D721Med (cell line): ENCODE data around the gene EYS.

Experiments
- DNase-seq: peaks from one replicate; pipeline ENCODE4 v3.0.0; 2011; ENCODE audit warnings: low spot score; ENCODE audit not compliant: insufficient read length
- FAIRE-seq: peaks from 2 replicates; lab custom pipeline; 2011; peaks lifted over from hg19 to GRCh38; lab: Jason Lieb, UNC
- TF ChIP-seq, protein P1 (sequence below): IDR thresholded peaks from 2 replicates; pipeline ENCODE4 v1.5.1; 2012; ENCODE audit warnings: mild to moderate bottlenecking, control low read depth; ENCODE audit not compliant: insufficient read depth; ENCODE audit errors: missing control alignments

EYS gene

GRCh38 chr6:64330694-64331307, 1376.2 kb downstream of the EYS start:
- no peak for DNase-seq
- peak; percentile 82 for FAIRE-seq
- TF ChIP-seq, protein P1, sequence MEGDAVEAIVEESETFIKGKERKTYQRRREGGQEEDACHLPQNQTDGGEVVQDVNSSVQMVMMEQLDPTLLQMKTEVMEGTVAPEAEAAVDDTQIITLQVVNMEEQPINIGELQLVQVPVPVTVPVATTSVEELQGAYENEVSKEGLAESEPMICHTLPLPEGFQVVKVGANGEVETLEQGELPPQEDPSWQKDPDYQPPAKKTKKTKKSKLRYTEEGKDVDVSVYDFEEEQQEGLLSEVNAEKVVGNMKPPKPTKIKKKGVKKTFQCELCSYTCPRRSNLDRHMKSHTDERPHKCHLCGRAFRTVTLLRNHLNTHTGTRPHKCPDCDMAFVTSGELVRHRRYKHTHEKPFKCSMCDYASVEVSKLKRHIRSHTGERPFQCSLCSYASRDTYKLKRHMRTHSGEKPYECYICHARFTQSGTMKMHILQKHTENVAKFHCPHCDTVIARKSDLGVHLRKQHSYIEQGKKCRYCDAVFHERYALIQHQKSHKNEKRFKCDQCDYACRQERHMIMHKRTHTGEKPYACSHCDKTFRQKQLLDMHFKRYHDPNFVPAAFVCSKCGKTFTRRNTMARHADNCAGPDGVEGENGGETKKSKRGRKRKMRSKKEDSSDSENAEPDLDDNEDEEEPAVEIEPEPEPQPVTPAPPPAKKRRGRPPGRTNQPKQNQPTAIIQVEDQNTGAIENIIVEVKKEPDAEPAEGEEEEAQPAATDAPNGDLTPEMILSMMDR: peak; percentile 70

- TF ChIP-seq, protein P1: no peak
- DNase-seq (no peak), FAIRE-seq (no peak)
Observed at GRCh38 chr6:64326939-64327338, 1380.1 kb downstream of the EYS start.

DNA sequence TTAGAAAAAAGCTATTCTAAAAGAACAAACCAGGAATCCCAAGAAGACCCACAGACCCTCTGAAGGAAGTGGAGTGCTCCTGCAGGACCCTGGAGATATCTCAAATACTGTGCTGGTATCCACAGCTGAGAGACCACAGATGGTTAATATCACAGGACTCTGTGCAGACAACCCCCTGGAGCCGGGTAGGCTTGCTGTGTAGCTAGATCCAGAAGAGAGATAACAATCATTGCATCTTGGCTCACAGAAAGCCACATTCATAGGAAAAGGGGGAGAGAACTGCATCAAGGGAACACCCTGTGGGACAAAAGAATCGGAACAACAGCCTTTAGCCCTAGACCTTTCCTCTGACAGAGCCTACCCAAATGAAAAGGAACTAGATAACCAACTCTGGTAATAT, 1381.9 kb downstream of the EYS start:
- TF ChIP-seq, protein P1: no peak
- DNase-seq (no peak), FAIRE-seq (no peak)

DNA sequence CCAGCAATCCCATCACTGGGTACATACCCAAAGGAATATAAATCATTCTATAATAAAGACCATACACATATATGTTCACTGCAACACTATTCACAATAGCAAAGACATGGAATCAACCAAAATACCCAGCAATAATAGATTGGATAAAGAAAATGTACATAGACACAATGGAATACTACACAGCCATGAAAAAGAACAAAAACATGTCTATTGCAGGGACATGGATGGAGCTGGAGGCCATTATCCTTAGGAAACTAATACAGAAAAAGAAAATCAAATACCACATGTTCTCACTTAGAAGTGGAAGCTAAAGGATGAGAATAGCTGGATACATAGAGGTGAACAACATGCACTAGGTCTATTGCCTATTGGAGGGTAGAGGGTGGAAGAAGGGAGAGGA, 1396.8 kb downstream of the EYS start:
- DNase-seq (no peak), FAIRE-seq (no peak)
- TF ChIP-seq, protein P1: no peak

DNA sequence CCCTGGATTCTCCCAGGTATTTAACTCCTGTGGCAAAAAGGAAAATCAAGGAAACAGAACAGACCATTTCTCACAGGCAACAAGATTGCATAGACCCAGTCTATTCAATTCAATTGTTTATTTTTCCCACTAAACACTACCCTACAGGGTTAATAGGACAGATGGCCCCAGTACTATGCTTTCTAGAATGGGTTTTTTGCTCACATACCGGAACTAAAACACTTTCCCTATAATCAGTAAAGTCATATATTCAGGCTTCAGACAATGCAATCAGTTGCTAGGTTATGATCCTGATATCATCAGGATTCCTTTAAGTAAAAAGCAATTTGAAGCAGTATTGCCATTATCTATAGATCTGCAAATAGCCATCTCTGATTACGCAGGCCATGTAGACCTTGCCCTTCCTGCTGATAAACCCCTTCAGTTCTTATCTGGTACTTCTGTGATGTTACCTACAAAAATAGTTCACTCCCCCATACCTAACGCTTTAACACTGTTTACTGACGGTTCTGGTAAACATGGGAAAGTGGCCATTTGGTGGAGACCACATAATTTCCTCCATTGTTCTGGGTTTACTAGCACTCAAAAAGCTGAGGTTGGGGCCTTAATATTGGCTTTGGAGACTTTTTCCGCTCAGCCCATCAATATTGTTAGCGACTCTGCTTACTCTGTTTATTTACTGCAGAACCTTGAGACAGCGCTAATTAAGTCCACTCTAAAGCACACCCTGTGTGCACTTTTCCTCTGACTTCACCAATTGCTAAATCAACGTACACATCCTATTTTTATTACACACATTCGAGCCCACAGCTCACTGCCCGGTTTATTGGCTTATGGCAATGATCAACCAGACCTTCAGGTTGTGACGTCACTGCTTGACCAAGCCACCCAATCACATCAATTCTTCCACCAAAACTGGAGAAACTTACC, 1405.5 kb downstream of the EYS start:
- TF ChIP-seq, protein P1: no peak
- FAIRE-seq: no peak
- no peak for DNase-seq

GRCh38 chr6:64299176-64299575, 1407.8 kb downstream of the EYS start:
- FAIRE-seq (no peak), DNase-seq (no peak)
- TF ChIP-seq, protein P1: no peak
